Measurements from ENCODE around the gene SEC24D. TPM values are rescaled to one million over a fixed set of nuclear protein-coding genes. Genes with fewer than 3 reads are reported as not detected.
"Not testable (repeated sequence)": the region's sequence is repeated elsewhere in the genome, so short reads cannot be mapped to it uniquely, and the experiment has no call there.

The SEC24D gene
- total RNA-seq, 2 experiments from 2014 or later = 25.2 to 26.4 TPM

DNA sequence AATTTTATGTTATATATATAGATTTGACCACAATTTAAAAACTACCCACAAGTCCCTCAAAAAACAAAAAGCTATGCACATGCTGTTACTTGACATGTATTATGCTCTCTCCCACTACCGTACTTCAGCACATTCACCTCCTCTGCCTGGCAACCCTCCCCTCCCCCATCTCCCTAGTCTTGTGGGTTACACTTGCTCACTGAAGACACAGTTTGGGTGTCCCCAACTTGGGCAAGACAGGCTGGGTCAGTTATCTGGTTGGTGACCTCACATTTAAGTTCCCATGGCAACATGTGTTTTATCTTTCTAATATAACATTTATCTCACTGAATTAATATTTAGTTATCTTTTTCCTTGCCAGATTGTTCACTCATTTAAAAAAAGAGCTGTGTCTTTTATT is 32.7 kb downstream of the SEC24D start:
- H3K4me1 Mint-ChIP-seq (ENCODE audit: low read depth) = no peaks in the 10 kb centered on the region
- intact Hi-C loops (cut with micrococcal nuclease) = no loop called here
- DNase-seq = no peak
- H3K27me3 Mint-ChIP-seq = no peaks in the 10 kb centered on the region
- H3K4me3 Mint-ChIP-seq = no peak overlapping the region
- no peaks in the 10 kb centered on the region for H3K9me3 Mint-ChIP-seq
- no peak for TF ChIP-seq CTCF (IDR thresholded peaks at IDR 0.05)
- CTCF ChIA-PET = interaction anchor here (1.0 kb wide), 2 partner anchors 31 to 36 kb away, joined by 3 to 5 read pairs; no protein-coding TSS in a partner anchor
- POLR2A ChIA-PET = interaction anchor here (0.6 kb wide), 1 partner anchor 40 kb away, joined by 3 read pairs; no protein-coding TSS in a partner anchor
- no peak for ATAC-seq
- H3K36me3 Mint-ChIP-seq (ENCODE audit: low read depth) = peaks cover 31% of the 10 kb centered on the region
- no peak overlapping the region for H3K27ac Mint-ChIP-seq

DNA sequence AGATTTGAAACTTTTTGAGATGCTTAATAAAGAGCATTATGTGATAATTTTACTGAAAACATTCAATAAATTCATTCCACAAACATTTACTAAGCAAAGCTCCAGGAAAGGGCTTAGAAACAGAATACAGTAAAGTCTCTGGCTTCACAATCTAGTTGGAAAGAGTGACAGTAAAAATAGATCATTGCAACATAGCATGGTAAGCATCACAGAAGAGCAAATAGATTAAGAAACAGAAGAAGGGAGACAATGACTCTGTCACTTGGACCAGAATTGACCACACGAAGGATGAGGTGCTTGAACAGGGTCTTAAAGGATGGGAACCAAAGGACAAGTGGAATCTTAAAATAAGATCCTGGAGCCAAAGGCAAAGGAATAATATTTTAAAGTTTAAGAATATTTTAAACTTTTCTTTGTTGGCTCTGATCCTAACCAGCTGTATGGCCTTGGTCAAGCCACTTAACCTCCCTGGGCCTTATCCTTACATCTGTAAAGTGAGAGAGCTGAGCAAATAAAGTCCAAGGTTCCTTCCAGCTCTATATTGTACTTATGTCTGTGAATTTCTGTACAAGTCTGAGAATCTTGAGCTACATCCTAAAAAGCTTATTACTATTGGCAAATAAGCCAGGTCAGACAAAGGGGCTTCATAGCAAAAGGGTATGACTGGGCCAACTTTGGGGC is 33.9 kb downstream of the SEC24D start:
- ChIA-PET CTCF (interaction anchor here (1.7 kb wide), 1 partner anchor 36 kb away, joined by 5 read pairs; no protein-coding TSS in a partner anchor), POLR2A (no interaction called here)
- Mint-ChIP-seq H3K4me3 (no peak overlapping the region), H3K27me3 (no peaks in the 10 kb centered on the region), H3K36me3 (ENCODE audit: low read depth) (peaks cover 28% of the 10 kb centered on the region), H3K27ac (no peak overlapping the region), H3K4me1 (ENCODE audit: low read depth) (no peaks in the 10 kb centered on the region), H3K9me3 (no peaks in the 10 kb centered on the region)
- ATAC-seq = no peak
- TF ChIP-seq CTCF (IDR thresholded peaks at IDR 0.05) = no peak
- intact Hi-C loops (cut with micrococcal nuclease) = no loop called here
- no peak for DNase-seq

- ATAC-seq (no peak), DNase-seq (no peak)
- POLR2A ChIA-PET = interaction anchor here (0.6 kb wide), 1 partner anchor 73 kb away, joined by 3 read pairs; no protein-coding TSS in a partner anchor
- CTCF ChIA-PET = no interaction called here
- peaks cover 25% of the 10 kb centered on the region for H3K36me3 Mint-ChIP-seq (ENCODE audit: low read depth)
- TF ChIP-seq CTCF (IDR thresholded peaks at IDR 0.05) = no peak
- no peaks in the 10 kb centered on the region for H3K9me3 Mint-ChIP-seq
- H3K27ac Mint-ChIP-seq = no peak overlapping the region
- H3K4me3 Mint-ChIP-seq = no peak overlapping the region
- intact Hi-C loops (cut with micrococcal nuclease) = no loop called here
- no peaks in the 10 kb centered on the region for H3K4me1 Mint-ChIP-seq (ENCODE audit: low read depth)
- H3K27me3 Mint-ChIP-seq = no peaks in the 10 kb centered on the region
These were observed 36.5 kb downstream of the SEC24D start for GRCh38 chr4:118799231-118799942.

DNA sequence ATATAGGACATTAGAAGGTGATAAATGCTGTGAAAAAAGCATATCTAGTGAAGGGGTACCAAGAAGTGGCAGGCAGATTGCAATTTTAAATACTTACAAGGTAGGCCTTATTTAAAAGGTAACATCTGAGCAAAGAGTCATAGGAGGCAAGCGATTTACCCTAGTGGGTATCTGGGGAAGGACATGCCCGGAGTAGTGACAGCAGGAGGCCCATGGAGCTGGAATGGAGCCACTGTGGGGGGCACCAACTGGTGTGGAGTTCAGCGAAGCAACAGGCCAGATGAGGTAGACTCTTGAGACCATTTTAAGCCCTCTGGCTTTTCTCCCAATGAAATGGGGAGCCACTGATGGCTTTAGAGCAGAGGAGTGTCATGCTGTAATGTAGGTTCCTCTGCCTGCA is 37.3 kb downstream of the SEC24D start:
- intact Hi-C loops (cut with micrococcal nuclease) = no loop called here
- no peak for TF ChIP-seq CTCF (IDR thresholded peaks at IDR 0.05)
- Mint-ChIP-seq H3K4me1 (ENCODE audit: low read depth) (no peaks in the 10 kb centered on the region), H3K9me3 (no peaks in the 10 kb centered on the region), H3K27ac (no peak overlapping the region), H3K4me3 (no peak overlapping the region), H3K27me3 (no peaks in the 10 kb centered on the region), H3K36me3 (ENCODE audit: low read depth) (peaks cover 20% of the 10 kb centered on the region)
- ChIA-PET CTCF (no interaction called here), POLR2A (no interaction called here)
- ATAC-seq = no peak
- no peak for DNase-seq

- Mint-ChIP-seq H3K4me1 (ENCODE audit: low read depth) (no peaks in the 10 kb centered on the region), H3K9me3 (no peaks in the 10 kb centered on the region), H3K4me3 (no peak overlapping the region), H3K27ac (no peak overlapping the region), H3K36me3 (ENCODE audit: low read depth) (peaks cover 22% of the 10 kb centered on the region), H3K27me3 (no peaks in the 10 kb centered on the region)
- CTCF ChIA-PET = no interaction called here
- intact Hi-C loops (cut with micrococcal nuclease) = no loop called here
- POLR2A ChIA-PET = no interaction called here
- DNase-seq = no peak
- no peak for TF ChIP-seq CTCF (IDR thresholded peaks at IDR 0.05)
- no peak for ATAC-seq
These were observed 38.3 kb downstream of the SEC24D start for GRCh38 chr4:118797558-118798142.

GRCh38 chr4:118791690-118792446 is 44.1 kb downstream of the SEC24D start:
- H3K9me3 Mint-ChIP-seq; CTCF ChIA-PET; ATAC-seq; POLR2A ChIA-PET; intact Hi-C loops (cut with micrococcal nuclease); H3K27ac Mint-ChIP-seq; H3K27me3 Mint-ChIP-seq; H3K36me3 Mint-ChIP-seq (ENCODE audit: low read depth); H3K4me1 Mint-ChIP-seq (ENCODE audit: low read depth); DNase-seq; H3K4me3 Mint-ChIP-seq: not testable (repeated sequence)
